Measurements from ENCODE around the gene MATN1.

- no peak for TF ChIP-seq CTCF (IDR thresholded peaks at IDR 0.05; ENCODE audit: poor library complexity)
- no peak for TF ChIP-seq EZH2phosphoT487 (IDR thresholded peaks at IDR 0.05; ENCODE audit: low read depth, severe bottlenecking, unreplicated experiment)
Measured at GRCh38 chr1:30744060-30744756, 20.8 kb upstream of the MATN1 start.
